ENCODE data around the gene MYL6B.
"Not testable (repeated sequence)": the region's sequence is repeated elsewhere in the genome, so short reads cannot be mapped to it uniquely, and the experiment has no call there.

Gene MYL6B

DNA sequence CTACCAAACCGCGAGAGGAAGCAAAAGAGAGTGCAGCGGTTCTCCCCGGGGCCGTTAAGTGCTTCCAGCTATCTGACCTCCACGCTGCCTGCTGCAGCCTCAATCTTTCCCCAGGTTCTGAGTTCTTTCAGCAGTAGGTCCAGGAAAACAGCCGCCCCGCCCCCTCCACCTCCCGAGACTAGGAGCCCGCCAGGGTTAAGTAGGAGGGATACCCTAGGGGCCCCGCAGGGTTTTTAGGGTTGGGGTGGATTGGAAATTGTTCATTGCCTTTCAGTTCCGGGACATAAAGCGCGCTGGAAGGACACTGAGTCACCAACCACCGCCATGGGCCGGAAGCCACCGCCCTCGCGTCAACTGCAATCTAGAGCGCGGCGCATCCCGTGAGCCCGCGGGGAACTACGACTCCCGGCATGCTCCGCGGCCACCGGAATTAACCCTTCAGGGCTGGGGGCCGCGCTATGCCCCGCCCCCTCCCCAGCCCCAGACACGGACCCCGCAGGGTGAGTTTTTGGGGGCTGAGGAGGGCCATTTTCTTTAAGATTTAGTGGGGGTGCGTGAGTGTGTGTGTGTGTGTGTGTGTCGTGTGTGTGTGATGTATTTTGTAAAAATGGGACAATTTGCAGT lies at the start of gene MYL6B:
TSS of gene MYL6B (plus strand) at position 456 of the 624 bp plus-strand sequence. CDS start 1,332 bp downstream, outside the sequence.
- peak; percentile 93 for DNase-seq (ENCODE audit: low read depth)

DNA sequence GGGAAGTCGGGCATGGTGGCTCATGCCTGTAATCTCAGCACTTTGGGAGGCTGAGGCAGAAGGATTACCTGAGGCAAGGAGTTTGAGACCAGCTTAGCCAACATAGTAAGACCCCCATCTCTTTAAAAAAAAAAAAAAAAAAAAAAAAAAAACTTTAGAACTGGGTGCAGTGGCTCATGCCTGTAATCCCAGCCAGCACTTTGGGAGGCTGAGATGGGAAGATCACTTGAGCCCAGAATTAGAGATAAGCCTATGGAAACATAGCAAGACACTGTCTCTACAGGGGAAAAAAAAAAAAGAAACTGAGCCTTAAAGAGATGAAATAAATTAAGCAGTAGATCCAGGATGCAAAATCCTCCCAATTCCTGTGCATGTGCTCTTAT lies 49.7 kb upstream of the MYL6B start:
- no peak for DNase-seq (ENCODE audit: low read depth)

DNA sequence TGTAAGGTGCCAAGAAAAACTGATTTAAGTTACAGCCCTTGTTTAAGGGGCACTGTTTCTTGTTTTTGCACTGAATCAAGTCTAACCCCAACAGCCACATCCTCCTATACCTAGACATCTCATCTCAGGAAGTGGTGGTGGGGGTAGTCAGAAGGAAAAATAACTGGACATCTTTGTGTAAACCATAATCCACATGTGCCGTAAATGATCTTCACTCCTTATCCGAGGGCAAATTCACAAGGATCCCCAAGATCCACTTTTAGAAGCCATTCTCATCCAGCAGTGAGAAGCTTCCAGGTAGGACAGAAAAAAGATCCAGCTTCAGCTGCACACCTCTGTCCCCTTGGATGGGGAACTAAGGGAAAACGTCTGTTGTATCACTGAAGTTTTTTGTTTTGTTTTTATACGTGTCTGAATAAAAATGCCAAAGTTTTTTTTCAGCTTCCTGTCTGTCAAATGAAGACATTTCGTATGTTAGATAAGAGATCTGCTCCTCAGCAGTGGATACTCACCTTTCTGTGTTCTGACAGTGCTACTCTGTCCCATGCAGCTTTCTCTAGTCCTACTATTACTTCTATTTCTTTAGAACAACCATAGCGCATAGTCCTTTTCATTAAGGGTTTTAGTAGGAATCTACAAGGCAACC lies 49.2 kb upstream of the MYL6B start:
- DNase-seq (ENCODE audit: low read depth), result no peak

DNA sequence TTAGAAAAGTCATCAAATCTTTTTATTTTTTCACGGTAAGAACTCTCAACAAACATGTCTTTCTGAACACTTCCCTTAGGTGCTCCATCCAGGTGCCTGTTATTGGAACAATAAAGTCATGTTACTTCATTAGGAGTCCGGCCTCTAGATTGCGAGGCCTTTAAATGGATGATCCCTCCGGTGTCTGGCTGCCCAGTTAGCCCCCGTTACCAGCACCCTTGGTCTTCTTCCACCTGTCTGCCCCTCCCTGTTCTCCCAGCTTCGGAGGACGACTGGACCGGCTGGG lies 48.6 kb upstream of the MYL6B start:
- DNase-seq (ENCODE audit: low read depth), result no peak

DNA sequence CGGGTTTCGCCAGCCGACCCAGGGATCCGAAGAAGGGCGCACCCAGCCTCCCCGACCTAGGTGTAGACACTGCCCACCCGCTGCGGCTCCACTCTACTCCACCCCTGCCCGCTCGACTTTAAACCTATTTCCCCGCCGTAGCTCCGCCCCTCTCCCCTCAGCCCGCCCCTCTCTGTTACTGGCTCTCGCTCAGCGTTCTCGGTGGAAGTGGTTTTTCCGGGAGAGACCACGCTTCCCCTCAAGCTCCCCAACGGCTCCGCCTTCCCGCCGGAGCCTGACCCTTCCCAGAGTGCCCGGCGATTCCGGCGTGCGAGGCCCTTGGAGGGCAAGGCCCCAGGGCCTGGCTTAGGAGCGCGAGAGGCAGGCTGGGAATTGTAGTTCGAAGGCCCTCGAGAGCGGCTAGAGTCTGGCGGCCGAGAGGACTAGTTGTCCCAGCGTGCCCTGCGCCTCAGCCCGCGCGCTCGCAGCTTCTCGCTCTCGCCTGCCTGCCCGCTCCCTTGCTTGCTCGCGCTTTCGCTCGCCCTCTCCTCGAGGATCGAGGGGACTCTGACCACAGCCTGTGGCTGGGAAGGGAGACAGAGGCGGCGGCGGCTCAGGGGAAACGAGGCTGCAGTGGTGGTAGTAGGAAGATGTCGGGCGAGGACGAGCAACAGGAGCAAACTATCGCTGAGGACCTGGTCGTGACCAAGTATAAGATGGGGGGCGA lies 48.1 kb upstream of the MYL6B start, which contains the start of gene PA2G4:
TSS of gene PA2G4 (plus strand) at position 451 of the 706 bp plus-strand sequence. CDS start at position 630, 179 bp downstream.
- peak; percentile 95 for DNase-seq (ENCODE audit: low read depth)

DNA sequence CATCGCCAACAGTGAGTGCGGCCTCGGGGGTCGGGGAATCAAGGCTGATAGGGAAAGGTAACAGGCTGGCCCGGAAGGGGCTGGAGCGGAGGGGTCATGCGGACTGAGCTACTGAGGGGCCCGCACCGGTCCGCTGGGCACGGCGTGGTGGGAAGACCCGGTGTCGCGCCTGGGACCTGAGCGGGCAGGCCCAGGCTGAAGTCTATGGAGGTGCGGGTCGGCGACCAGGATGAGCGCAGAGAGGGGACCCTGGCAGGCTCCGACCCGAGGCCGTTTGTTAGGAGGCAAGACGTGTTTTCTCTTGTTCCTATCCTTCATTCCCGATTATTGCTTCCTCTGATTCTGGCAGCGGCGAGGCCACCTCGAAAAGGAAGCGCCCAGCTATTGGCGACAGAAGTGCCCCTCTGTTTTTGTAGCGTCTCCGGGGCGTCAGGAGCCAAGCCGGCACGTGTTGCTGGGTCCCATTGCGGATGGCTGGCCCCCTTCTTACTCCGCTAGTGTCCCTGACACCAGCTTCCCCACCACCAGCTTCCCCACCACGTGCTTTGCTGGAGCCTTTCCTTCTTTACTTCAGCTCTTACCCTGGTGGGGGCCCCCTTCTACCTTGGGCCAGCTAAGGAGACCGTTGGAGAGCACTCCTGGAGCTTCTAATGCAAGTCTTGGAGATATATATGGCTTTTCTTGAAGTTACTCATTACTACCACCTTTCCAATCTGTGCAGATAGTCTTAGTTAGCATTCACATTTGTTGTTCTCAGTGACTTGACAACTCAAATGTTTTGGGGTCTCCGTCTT lies 47.4 kb upstream of the MYL6B start:
- DNase-seq (ENCODE audit: low read depth), result peak; percentile 18

DNA sequence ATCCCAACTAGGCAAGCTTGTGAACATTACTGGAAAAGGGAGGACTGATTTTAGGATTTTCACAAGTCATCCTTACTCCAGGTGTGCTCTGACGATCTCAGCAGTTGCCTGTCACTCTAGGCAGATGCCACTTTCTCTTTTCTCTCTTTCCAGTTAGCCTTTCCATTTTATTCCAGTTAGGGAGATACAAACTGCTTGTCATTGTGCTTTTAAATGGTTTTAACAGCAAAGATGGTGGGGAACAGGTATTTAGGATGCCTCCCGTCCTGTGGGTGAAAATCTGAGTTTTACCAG lies 46.8 kb upstream of the MYL6B start:
- DNase-seq (ENCODE audit: low read depth), result no peak

DNA sequence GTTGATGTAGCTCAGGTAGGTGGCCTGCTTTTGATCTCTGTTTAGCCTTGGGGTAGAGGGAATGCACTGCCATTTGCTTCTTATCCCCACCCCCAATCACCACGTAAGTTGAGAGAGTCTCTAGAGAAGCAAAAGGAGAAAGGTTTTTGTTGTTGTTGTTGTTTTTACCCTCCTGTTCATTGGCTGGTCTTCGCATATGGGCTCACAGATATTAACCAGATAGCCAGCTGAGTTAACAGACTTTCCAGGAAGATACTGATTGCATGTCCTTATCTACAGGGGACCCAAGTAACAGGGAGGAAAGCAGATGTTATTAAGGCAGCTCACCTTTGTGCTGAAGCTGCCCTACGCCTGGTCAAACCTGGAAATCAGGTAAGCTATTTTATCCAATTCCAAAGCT lies 45.1 kb upstream of the MYL6B start:
- DNase-seq (ENCODE audit: low read depth), result no peak

DNA sequence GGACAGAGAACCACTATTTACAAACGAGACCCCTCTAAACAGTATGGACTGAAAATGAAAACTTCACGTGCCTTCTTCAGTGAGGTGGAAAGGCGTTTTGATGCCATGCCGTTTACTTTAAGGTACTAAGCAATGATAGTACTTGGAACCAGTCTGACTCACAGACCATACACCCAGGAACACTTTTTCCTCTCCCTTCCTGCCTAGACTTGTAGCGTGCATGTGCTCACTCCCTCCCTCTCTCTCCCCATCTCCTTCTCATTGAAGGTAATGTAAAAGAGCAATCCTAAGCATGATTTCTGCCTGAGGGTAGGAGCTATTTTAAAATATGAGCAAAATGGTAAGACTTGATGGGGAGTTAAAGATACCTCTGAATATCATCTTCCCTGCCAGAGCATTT lies 41.8 kb upstream of the MYL6B start:
- no peak for DNase-seq (ENCODE audit: low read depth)

DNA sequence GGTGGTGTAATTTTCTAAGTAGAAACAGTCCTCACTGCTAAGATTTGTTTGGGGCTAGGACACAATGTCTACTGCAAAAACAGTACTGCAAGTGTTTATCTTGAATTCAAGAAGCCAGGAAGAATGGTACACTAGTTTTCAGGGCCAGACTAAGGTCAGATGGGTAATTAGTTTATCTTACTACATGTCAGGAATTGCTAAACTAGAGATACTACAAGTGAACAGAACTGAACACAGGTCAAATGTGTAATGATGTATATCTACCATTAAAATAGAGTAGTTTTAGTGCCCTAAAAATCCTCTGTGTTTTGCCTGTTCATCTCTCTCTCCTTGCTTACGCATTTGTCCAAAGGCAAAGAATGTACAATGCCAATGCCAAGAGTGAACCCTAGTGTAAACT lies 38.3 kb upstream of the MYL6B start:
- no peak for DNase-seq (ENCODE audit: low read depth)

DNA sequence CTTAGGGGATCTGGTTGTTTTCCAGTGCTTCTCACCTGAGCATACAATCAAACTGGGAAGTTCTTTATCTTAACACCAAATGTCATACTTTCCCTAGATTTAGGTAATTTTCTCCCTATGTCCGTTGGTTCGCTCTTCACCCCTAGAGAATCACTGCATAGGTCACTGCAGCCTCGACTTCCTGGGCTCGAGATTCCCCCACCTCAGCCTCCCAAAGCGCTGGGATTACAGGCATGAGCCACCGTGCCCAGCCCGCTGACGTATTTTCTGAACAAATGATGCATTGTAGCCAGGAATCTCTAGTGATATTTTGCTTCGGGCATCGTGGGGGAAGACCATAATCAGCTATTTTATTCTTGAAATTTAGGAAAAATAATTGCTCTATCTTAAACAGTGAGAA lies 37.1 kb upstream of the MYL6B start:
- DNase-seq (ENCODE audit: low read depth), result no peak

DNA sequence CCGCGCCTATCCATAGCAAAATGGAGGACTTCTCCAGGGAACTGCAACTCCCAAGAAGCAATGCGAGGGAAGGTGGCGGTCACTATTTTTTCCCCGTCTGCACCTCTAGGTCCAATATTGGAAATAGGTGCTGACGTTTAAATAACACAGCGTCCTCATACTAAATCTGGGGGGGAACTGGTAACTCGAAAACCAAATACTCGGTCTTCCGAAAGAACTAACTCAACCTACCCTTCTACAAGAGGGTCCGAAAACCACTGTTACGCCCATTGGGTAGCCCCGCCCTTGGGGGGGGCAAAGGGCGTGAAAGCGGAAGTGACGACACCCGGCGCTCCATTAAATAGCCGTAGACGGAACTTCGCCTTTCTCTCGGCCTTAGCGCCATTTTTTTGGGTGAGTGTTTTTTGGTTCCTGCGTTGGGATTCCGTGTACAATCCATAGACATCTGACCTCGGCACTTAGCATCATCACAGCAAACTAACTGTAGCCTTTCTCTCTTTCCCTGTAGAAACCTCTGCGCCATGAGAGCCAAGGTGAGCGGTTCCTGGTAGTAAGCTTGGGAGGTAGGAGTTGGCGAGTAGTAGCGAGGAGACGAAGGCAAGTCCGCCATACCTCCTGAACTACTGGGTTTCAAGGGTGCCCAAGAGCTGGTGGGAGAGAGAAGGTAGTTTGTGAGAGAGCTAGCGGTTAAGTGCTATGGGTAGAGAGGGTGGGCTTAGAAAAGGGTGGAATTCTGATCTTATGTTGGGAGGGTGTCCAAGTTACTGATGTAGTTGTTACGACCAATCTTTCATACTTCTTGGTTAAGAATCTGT lies 35.9 kb upstream of the MYL6B start, which contains the start of gene RPL41:
TSS of gene RPL41 (plus strand) at position 367 of the 815 bp plus-strand sequence.
- peak; percentile 90 for DNase-seq (ENCODE audit: low read depth)

DNA sequence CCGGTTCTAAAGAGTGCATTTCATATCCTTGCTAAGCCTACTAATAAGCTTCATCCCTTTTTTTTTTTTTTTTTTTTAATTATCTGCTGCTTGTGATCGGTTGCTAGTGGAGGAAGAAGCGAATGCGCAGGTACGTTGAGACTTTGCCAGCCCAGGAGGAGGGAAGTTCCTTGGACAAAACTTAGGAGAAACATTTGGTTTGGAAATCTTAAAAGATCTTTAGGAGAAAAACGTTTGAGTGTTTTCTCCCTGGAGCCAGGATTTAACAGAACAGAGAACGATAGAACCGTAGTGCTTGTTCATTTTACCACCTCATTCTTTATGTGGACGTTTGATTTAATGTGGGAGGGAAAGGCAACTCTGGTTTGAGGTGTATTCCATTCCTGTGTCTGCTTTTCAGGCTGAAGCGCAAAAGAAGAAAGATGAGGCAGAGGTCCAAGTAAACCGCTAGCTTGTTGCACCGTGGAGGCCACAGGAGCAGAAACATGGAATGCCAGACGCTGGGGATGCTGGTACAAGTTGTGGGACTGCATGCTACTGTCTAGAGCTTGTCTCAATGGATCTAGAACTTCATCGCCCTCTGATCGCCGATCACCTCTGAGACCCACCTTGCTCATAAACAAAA lies 35.2 kb upstream of the MYL6B start:
- not testable (repeated sequence) for DNase-seq (ENCODE audit: low read depth)

DNA sequence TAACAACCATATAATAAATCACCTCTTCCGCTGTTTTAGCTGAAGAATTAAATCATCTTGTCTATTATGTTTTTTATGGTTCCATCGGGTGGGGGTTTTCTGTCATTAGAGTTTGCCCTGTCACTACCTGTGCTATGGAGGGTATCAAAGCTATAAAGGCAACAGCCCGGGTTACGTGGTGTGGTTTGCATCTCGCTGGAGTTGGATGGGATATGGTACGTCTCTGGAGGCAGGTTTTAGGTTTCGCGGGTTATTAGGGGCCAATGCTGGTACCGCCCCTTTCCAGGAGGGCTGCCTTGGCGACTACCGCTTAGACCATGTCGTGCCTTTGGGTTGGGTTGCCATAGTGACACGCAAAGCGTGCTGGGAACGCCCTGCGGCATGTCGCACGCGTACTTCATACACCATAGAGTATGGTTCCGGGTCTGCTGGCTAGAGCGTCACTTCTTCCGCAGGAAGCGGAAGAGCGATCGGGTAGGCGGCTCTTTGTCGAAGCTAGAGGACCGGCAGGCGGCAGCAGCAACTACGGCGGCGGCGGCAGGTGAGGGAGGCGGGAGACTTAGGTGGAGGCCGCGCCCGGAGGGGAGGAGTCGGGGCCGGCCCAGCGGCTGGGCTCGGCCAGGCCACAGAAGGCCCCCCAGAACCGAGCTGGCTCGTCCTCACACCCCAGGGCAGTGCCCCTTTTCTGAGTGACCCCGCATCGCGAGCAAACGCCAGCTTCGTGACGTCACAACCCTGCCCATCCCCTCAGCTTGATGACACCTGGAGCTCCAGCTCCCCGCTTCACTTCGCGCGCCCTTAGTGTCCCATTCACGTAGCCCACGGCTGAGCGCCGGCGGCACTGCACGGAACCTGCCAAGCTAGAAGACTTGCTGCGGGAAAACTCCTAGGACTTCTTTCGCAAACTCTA lies 34.4 kb upstream of the MYL6B start, which contains the start of gene ZC3H10:
TSS of gene ZC3H10 (plus strand) at position 489 of the 910 bp plus-strand sequence. CDS start 2,297 bp downstream, outside the sequence.
- DNase-seq (ENCODE audit: low read depth), result peak; percentile 97

DNA sequence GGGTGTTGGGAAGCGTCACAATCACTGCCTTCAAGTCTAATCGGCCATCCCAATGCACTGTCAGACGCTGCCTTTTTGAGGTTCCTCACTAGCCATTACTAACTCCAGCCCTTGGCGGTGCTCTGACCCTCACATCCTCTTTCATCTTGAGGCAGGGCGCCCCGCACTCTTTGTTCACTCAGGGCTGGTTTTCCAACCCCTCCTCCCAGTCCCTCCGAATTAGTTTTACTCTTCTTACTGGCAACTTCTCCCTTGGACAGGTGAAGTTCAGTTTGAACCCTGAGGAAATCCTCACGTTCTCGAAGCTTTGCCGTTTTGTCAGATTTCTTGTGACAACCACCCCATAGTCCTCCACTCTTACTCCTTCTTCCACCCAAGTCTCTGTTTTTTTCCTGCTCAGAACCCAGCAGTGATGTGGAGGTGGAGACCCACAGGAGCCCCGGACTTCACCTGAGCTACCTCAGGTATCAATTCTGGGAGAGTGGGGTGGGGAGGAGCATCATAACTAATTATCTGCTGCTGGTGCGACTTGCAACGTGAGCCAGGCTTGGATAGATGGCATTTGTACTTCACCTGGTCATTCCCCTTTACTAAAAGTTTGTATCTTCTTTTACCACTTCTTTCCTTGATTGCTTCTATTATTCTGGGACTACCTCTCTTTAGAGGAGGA lies 33.6 kb upstream of the MYL6B start:
- DNase-seq (ENCODE audit: low read depth), result no peak

DNA sequence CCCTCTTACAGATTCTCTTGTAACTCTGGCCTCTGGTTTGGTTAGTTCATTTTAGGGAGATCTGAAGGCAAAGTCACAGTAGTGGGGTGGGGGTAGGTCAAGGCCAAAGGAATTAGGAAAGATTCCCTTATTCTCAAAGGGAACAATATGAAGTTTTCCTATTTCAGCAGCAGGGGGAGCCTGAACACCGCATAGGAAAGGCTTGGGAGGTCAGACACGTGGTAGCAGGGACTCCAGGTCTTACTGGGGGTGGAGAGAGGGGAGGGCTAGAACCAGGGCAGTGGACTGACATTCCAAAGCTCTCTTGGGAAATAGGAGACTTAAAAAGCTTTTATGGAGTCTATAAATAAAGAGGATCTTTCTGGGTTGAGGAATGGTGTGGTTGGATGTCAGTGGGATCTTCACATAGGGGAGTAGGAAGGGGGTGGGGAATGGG lies 33.0 kb upstream of the MYL6B start:
- peak; percentile 22 for DNase-seq (ENCODE audit: low read depth)

DNA sequence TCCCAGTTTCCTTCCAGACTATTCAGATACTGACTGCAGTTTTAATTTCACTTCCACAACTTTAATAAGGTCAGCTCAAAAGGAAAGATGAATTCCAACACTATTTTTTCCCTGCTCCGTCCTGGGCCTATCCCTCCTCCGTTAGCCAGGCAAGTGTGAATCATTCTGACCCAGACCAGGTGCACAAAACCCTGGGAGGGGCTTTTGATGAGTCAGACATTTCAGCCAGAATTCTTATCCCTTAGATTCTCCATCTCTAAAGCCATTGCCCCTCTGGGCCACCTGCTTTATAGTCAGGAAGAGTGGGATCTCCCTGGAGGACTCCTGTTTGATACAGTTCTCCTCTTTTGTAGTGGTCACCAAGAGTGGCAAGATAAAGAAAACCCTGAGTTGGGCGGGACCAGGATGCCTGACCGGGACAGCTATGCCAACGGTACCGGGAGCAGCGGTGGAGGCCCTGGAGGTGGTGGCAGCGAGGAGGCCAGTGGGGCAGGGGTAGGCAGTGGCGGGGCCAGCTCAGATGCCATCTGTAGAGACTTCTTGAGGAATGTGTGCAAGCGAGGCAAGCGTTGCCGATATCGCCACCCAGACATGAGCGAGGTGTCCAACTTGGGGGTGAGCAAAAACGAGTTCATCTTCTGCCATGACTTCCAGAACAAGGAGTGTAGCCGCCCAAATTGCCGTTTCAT lies 32.1 kb upstream of the MYL6B start:
- DNase-seq (ENCODE audit: low read depth), result no peak

DNA sequence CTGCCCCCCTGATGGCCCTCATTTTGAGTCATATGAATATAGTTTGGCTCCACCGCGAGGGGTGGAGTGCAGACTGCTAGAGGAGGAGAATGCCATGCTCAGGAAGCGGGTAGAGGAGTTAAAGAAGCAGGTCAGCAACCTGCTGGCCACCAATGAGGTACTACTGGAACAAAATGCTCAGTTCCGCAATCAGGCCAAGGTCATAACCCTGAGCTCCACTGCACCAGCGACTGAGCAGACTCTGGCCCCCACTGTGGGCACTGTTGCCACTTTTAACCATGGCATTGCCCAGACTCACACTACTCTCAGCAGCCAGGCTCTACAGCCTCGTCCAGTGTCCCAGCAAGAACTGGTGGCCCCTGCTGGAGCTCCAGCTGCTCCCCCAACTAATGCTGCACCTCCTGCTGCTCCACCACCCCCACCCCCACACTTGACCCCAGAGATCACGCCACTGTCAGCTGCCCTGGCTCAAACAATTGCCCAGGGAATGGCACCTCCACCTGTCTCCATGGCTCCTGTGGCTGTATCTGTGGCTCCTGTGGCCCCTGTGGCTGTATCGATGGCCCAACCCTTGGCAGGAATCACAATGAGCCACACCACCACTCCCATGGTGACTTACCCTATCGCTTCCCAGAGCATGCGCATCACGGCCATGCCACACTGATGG lies 31.1 kb upstream of the MYL6B start:
- no peak for DNase-seq (ENCODE audit: low read depth)
